Neural progenitor cell (in vitro differentiated cells): ENCODE results near the gene AMFR. TPM values are rescaled to one million over a fixed set of nuclear protein-coding genes. Genes with fewer than 3 reads are reported as not detected.
"Not testable (repeated sequence)": the region's sequence is repeated elsewhere in the genome, so short reads cannot be mapped to it uniquely, and the experiment has no call there.

Source experiments
- DNase-seq: peaks from one replicate; pipeline ENCODE4 v3.0.0-alpha.2; 2016; ENCODE audit warnings: low spot score
- H2AFZ ChIP-seq: fragments of 200-600 bp; sonication (generic); replicated peaks from 2 replicates; pipeline ENCODE4 v1.6.1; 2016; ENCODE audit warnings: antibody characterized with exemption
- H3F3A ChIP-seq: fragments of 200-600 bp; sonication (generic); 2 replicates; pipeline ENCODE4 v1.6.1; 2016; ENCODE audit warnings: antibody characterized with exemption, low read depth
- H3K27ac ChIP-seq: fragments of 200-600 bp; sonication (generic); 2 replicates; pipeline ENCODE4 v1.5.1; 2016; ENCODE audit warnings: mild to moderate bottlenecking
- H3K27me3 ChIP-seq: fragments of 200-600 bp; sonication (generic); 2 replicates; pipeline ENCODE4 v1.6.1; 2016; ENCODE audit warnings: mild to moderate bottlenecking, moderate library complexity
- H3K36me3 ChIP-seq: fragments of 200-600 bp; sonication (generic); 2 replicates; pipeline ENCODE4 v1.5.1; 2016
- H3K4me1 ChIP-seq: fragments of 200-600 bp; sonication (generic); 2 replicates; pipeline ENCODE4 v1.6.1; 2016; ENCODE audit warnings: mixed run types
- H3K4me2 ChIP-seq: fragments of 200-600 bp; sonication (generic); 2 replicates; pipeline ENCODE4 v1.6.1; 2016
- H3K4me3 ChIP-seq: fragments of 200-600 bp; sonication (generic); 2 replicates; pipeline ENCODE4 v1.5.1; 2016
- H3K79me2 ChIP-seq: fragments of 200-600 bp; sonication (generic); 2 replicates; pipeline ENCODE4 v1.6.1; 2016; ENCODE audit warnings: low read depth
- H3K9ac ChIP-seq: fragments of 200-600 bp; sonication (generic); 2 replicates; pipeline ENCODE4 v1.6.1; 2016
- H3K9me3 ChIP-seq: fragments of 200-600 bp; sonication (generic); 2 replicates; pipeline ENCODE4 v1.5.1; 2016; ENCODE audit warnings: low read depth
- H4K20me1 ChIP-seq: fragments of 200-600 bp; sonication (generic); 2 replicates; pipeline ENCODE4 v1.6.1; 2016; ENCODE audit warnings: low read depth
- H3K27ac Mint-ChIP-seq: 3 replicates; pipeline ENCODE4 v1.8.0; 2021; ENCODE audit warnings: mixed read lengths
- H3K27me3 Mint-ChIP-seq: 2 replicates; pipeline ENCODE4 v1.8.0; 2022; ENCODE audit warnings: low read depth, mild to moderate bottlenecking, inconsistent platforms, moderate library complexity, mixed read lengths; ENCODE audit not compliant: insufficient read depth
- H3K36me3 Mint-ChIP-seq: 3 replicates; pipeline ENCODE4 v1.8.0; 2021; ENCODE audit warnings: mixed read lengths
- H3K4me1 Mint-ChIP-seq: 3 replicates; pipeline ENCODE4 v1.8.0; 2021; ENCODE audit warnings: mixed read lengths
- H3K4me3 Mint-ChIP-seq: 3 replicates; pipeline ENCODE4 v1.8.0; 2021; ENCODE audit warnings: mild to moderate bottlenecking, moderate library complexity, mixed read lengths
- H3K9me3 Mint-ChIP-seq: 3 replicates; pipeline ENCODE4 v1.8.0; 2020; ENCODE audit warnings: mixed read lengths
- EZH2 ChIP-seq: fragments of 200-600 bp; sonication (generic); IDR thresholded peaks from 2 replicates; pipeline ENCODE4 v1.6.1; 2017; ENCODE audit warnings: antibody characterized with exemption, mild to moderate bottlenecking, moderate library complexity
- EZH2phosphoT487 ChIP-seq: fragments of 200-600 bp; sonication (generic); IDR thresholded peaks from 2 replicates; pipeline ENCODE4 v1.6.1; 2017; ENCODE audit warnings: antibody characterized with exemption
- total RNA-seq: library from RNA; depleted of rRNA; stranded (reverse); fragments of >200 nt; gene quantifications from 2 replicates; pipeline ENCODE4 v1.2.3, GENCODE V29; 2015; ENCODE audit warnings: low replicate concordance
- TF ChIP-seq, protein P1 (sequence below): fragments of 200-600 bp; sonication (generic); IDR thresholded peaks from 2 replicates; pipeline ENCODE4 v1.5.1; 2017; ENCODE audit warnings: antibody characterized with exemption, mild to moderate bottlenecking

The AMFR gene
- total RNA-seq, 1 donor from 2014 or later: 38.7 TPM

DNA sequence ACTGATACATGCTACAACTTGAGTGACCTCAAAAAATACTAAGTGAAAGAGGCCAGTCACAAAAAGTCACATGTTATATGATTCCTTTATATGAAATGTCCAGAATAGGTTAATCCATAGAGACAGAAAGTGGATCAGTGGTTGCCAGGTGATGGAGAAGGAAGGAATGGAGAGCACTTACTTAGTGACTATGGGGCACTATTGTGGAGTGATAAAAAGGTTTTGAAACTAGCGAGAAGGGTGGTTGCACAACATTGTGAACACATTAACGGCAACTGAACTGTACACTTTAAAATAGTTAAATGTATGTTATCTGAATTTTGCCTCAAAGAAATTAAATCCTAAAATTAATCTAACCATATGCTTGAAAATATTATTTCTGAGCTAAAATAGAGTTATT lies 25.9 kb downstream of the AMFR start:
- Mint-ChIP-seq H3K9me3 (peaks cover 10% of the 10 kb centered on the region), H3K4me1 (peaks cover 17% of the 10 kb centered on the region), H3K27ac (peak overlapping the region; percentile 58), H3K27me3 (peaks cover 2% of the 10 kb centered on the region), H3K36me3 (peaks cover 47% of the 10 kb centered on the region), H3K4me3 (no peak overlapping the region)
- Histone ChIP-seq H2AFZ (no peak overlapping the region), H3K36me3 (peaks cover 5% of the 10 kb centered on the region), H3K27ac (no peak overlapping the region), H3K4me3 (no peak overlapping the region), H3K9me3 (no peaks in the 10 kb centered on the region), H3K9ac (no peak overlapping the region), H3K27me3 (no peaks in the 10 kb centered on the region), H3F3A (peaks cover 3% of the 10 kb centered on the region), H3K79me2 (no peaks in the 10 kb centered on the region), H3K4me2 (no peak overlapping the region), H3K4me1 (no peaks in the 10 kb centered on the region), H4K20me1 (no peaks in the 10 kb centered on the region)
- no peak for DNase-seq
- TF ChIP-seq EZH2 (no peak), EZH2phosphoT487 (no peak)
- TF ChIP-seq, protein P1, sequence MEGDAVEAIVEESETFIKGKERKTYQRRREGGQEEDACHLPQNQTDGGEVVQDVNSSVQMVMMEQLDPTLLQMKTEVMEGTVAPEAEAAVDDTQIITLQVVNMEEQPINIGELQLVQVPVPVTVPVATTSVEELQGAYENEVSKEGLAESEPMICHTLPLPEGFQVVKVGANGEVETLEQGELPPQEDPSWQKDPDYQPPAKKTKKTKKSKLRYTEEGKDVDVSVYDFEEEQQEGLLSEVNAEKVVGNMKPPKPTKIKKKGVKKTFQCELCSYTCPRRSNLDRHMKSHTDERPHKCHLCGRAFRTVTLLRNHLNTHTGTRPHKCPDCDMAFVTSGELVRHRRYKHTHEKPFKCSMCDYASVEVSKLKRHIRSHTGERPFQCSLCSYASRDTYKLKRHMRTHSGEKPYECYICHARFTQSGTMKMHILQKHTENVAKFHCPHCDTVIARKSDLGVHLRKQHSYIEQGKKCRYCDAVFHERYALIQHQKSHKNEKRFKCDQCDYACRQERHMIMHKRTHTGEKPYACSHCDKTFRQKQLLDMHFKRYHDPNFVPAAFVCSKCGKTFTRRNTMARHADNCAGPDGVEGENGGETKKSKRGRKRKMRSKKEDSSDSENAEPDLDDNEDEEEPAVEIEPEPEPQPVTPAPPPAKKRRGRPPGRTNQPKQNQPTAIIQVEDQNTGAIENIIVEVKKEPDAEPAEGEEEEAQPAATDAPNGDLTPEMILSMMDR: no peak

DNA sequence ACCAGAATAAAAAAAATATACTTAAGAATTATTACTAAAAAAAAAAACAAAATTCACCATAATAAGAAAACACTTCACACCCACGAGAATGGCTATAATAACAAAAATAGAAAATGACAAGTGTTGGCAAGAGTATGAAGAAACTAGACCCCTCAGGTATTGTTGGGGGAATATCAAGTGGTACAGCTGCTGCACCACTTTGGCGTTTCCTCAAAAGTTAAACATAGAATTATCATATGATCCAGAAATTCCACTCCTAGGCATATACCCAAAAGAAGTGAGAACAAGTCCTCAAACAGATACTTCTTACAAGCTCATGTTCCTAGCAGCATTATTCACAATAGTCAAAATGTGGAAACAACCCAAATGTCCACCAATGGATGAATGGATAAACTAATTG lies 26.3 kb downstream of the AMFR start:
- peaks cover 12% of the 10 kb centered on the region for H3K9me3 Mint-ChIP-seq

DNA sequence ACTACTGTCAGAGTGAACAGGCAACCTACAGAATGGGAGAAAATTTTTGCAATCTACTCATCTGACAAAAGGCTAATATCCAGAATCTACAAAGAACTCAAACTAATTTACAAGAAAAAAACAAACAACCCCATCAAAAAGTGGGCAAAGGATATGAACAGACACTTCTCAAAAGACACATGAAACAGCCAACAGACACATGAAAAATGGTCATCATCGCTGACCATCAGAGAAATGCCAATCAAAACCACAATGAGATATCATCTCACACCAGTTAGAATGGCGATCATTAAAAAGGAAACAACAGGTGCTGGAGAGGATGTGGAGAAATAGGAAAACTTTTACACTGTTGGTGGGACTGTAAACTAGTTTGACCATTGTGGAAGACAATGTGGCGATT lies 28.6 kb downstream of the AMFR start:
- DNase-seq, H3K4me1 ChIP-seq, H2AFZ ChIP-seq, H3K79me2 ChIP-seq, H3K27ac Mint-ChIP-seq, H3F3A ChIP-seq, H3K9ac ChIP-seq, H3K27me3 Mint-ChIP-seq, H3K4me3 Mint-ChIP-seq, H3K4me3 ChIP-seq, H3K4me2 ChIP-seq, H3K27ac ChIP-seq, H3K27me3 ChIP-seq, H3K36me3 ChIP-seq, H3K9me3 ChIP-seq, H4K20me1 ChIP-seq: not testable (repeated sequence)
- Mint-ChIP-seq H3K9me3 (peaks cover 20% of the 10 kb centered on the region), H3K36me3 (peaks cover 53% of the 10 kb centered on the region), H3K4me1 (peaks cover 17% of the 10 kb centered on the region)

More for the DNA sequence above, 26.3 kb downstream of the AMFR start:
- TF ChIP-seq EZH2: no peak
- TF ChIP-seq, protein P1: no peak
- TF ChIP-seq EZH2phosphoT487: no peak
- no peaks in the 10 kb centered on the region for H4K20me1 ChIP-seq
- no peaks in the 10 kb centered on the region for H3K9me3 ChIP-seq
- peaks cover 17% of the 10 kb centered on the region for H3K4me1 Mint-ChIP-seq
- H3K27me3 Mint-ChIP-seq: peaks cover 2% of the 10 kb centered on the region
- peaks cover 46% of the 10 kb centered on the region for H3K36me3 Mint-ChIP-seq
- no peak overlapping the region for H2AFZ ChIP-seq
- no peak overlapping the region for H3K9ac ChIP-seq
- peaks cover under 1% of the 10 kb centered on the region for H3K36me3 ChIP-seq
- no peak overlapping the region for H3K27ac ChIP-seq
- H3K27me3 ChIP-seq: no peaks in the 10 kb centered on the region
- H3K4me3 Mint-ChIP-seq: no peak overlapping the region
- no peak overlapping the region for H3K4me3 ChIP-seq
- H3K27ac Mint-ChIP-seq: no peak overlapping the region
- H3K79me2 ChIP-seq: no peaks in the 10 kb centered on the region
- H3K4me2 ChIP-seq: no peak overlapping the region
- DNase-seq: no peak
- H3K4me1 ChIP-seq: no peaks in the 10 kb centered on the region
- H3F3A ChIP-seq: peaks cover 3% of the 10 kb centered on the region

DNA sequence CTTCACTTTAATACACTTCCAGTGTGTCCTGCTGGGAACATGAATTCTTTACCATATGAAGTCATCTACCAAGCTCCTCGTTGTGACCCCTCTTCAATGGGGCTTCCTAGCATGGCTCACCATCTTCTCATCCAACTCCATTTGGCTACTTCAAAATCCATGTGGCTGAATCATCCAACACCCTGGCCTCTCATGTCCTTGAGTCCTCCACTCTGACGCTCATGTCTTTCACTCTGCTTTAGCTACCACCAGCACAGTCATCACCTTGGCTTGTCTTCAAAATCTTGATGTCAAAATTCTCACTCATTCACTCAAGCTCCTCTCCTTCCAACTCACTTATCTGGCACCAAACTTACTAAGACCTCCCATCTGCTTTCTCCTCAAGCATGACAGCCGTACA lies 35.8 kb downstream of the AMFR start:
- H3K36me3 Mint-ChIP-seq: peaks cover 57% of the 10 kb centered on the region
- Histone ChIP-seq H3F3A (no peaks in the 10 kb centered on the region), H3K4me1 (no peaks in the 10 kb centered on the region), H4K20me1 (no peaks in the 10 kb centered on the region), H3K4me3 (no peak overlapping the region), H3K79me2 (no peaks in the 10 kb centered on the region), H3K27ac (no peak overlapping the region), H3K4me2 (no peak overlapping the region), H3K9ac (no peak overlapping the region), H2AFZ (no peak overlapping the region), H3K36me3 (peaks cover 4% of the 10 kb centered on the region), H3K27me3 (no peaks in the 10 kb centered on the region), H3K9me3 (no peaks in the 10 kb centered on the region)
- H3K4me3 Mint-ChIP-seq: no peak overlapping the region
- H3K27me3 Mint-ChIP-seq: no peaks in the 10 kb centered on the region
- H3K4me1 Mint-ChIP-seq: no peaks in the 10 kb centered on the region
- H3K27ac Mint-ChIP-seq: no peak overlapping the region
- peaks cover 17% of the 10 kb centered on the region for H3K9me3 Mint-ChIP-seq
- no peak for TF ChIP-seq EZH2phosphoT487
- TF ChIP-seq, protein P1: no peak
- no peak for TF ChIP-seq EZH2
- DNase-seq: no peak
